H9 (cell line): ENCODE results near the gene STOX1. TPM values are rescaled to one million over a fixed set of nuclear protein-coding genes. Genes with fewer than 3 reads are reported as not detected.

Experiments
- DNase-seq: peaks from one replicate; pipeline ENCODE4 v3.0.0-alpha.2; 2017
- H2AFZ ChIP-seq: one replicate; pipeline ENCODE4 v1.6.1; 2013; ENCODE audit warnings: mild to moderate bottlenecking, low read length, control low read depth, moderate library complexity
- H2AK5ac ChIP-seq: 2 replicates; pipeline ENCODE4 v1.6.1; 2013; ENCODE audit warnings: low read length, control low read depth, mixed read lengths; ENCODE audit not compliant: insufficient read length
- H2BK120ac ChIP-seq: one replicate; pipeline ENCODE4 v1.6.1; 2013; ENCODE audit warnings: low read depth, mild to moderate bottlenecking, low read length, control low read depth, inconsistent platforms; ENCODE audit not compliant: poor library complexity, severe bottlenecking
- H2BK12ac ChIP-seq: 2 replicates; pipeline ENCODE4 v1.6.1; 2013; ENCODE audit warnings: low read length, control low read depth, mixed read lengths, low read depth; ENCODE audit not compliant: insufficient read length
- H2BK15ac ChIP-seq: 2 replicates; pipeline ENCODE4 v1.6.1; 2013; ENCODE audit warnings: low read depth, low read length, control low read depth
- H2BK20ac ChIP-seq: one replicate; pipeline ENCODE4 v1.6.1; 2013; ENCODE audit warnings: low read depth, mild to moderate bottlenecking, low read length, control low read depth, inconsistent platforms; ENCODE audit not compliant: poor library complexity, severe bottlenecking
- H2BK5ac ChIP-seq: 2 replicates; pipeline ENCODE4 v1.6.1; 2013; ENCODE audit warnings: low read length, control low read depth, mixed read lengths; ENCODE audit not compliant: insufficient read length
- H3K14ac ChIP-seq: 2 replicates; pipeline ENCODE4 v1.6.1; 2013; ENCODE audit warnings: low read length, control low read depth; ENCODE audit not compliant: insufficient read depth
- H3K18ac ChIP-seq: 2 replicates; pipeline ENCODE4 v1.6.1; 2013; ENCODE audit warnings: low read depth, mild to moderate bottlenecking, mixed read lengths, low read length, control low read depth; ENCODE audit not compliant: insufficient read length
- H3K23ac ChIP-seq: 2 replicates; pipeline ENCODE4 v1.6.1; 2013; ENCODE audit warnings: low read length, control low read depth, mixed read lengths, low read depth; ENCODE audit not compliant: insufficient read length
- H3K23me2 ChIP-seq: 2 replicates; pipeline ENCODE4 v1.6.1; 2013; ENCODE audit warnings: low read depth, mild to moderate bottlenecking, mixed read lengths, low read length, control low read depth; ENCODE audit not compliant: insufficient read length, poor library complexity, severe bottlenecking
- H3K27ac ChIP-seq: 2 replicates; pipeline ENCODE4 v1.5.1; 2013; ENCODE audit warnings: low read length, control low read depth, mixed read lengths, low read depth; ENCODE audit not compliant: insufficient read length
- H3K27me3 ChIP-seq: 2 replicates; pipeline ENCODE4 v1.6.1; 2013; ENCODE audit warnings: low read length, control low read depth, inconsistent platforms; ENCODE audit not compliant: insufficient read depth
- H3K4ac ChIP-seq: 2 replicates; pipeline ENCODE4 v1.6.1; 2013; ENCODE audit warnings: low read depth, mild to moderate bottlenecking, control low read depth, inconsistent platforms, low read length, moderate library complexity
- H3K4me1 ChIP-seq: 2 replicates; pipeline ENCODE4 v1.6.1; 2013; ENCODE audit warnings: low read length, control low read depth, inconsistent platforms; ENCODE audit not compliant: insufficient read depth
- H3K4me2 ChIP-seq: 2 replicates; pipeline ENCODE4 v1.6.1; 2013; ENCODE audit warnings: low read length, control low read depth, mixed read lengths; ENCODE audit not compliant: insufficient read length, insufficient read depth
- H3K56ac ChIP-seq: 2 replicates; pipeline ENCODE4 v1.6.1; 2013; ENCODE audit warnings: low read depth, mild to moderate bottlenecking, mixed read lengths, low read length, control low read depth; ENCODE audit not compliant: insufficient read length
- H3K79me1 ChIP-seq: 2 replicates; pipeline ENCODE4 v1.6.1; 2013; ENCODE audit warnings: low read depth, mild to moderate bottlenecking, moderate library complexity, low read length, control low read depth, inconsistent platforms; ENCODE audit not compliant: insufficient read depth, poor library complexity, severe bottlenecking
- H3K79me2 ChIP-seq: 2 replicates; pipeline ENCODE4 v1.6.1; 2013; ENCODE audit warnings: low read length, control low read depth, inconsistent platforms; ENCODE audit not compliant: insufficient read depth
- H3K9ac ChIP-seq: 2 replicates; pipeline ENCODE4 v1.6.1; 2013; ENCODE audit warnings: low read length, control low read depth, mixed read lengths; ENCODE audit not compliant: insufficient read length; ENCODE audit errors: extremely low read depth
- H3K9me3 ChIP-seq: one replicate; pipeline ENCODE4 v1.6.1; 2013; ENCODE audit warnings: low read depth, low read length, inconsistent platforms; ENCODE audit not compliant: control insufficient read depth
- H3T11ph ChIP-seq: one replicate; pipeline ENCODE4 v1.6.1; 2013; ENCODE audit warnings: mild to moderate bottlenecking, low read length, control low read depth, inconsistent platforms
- H4K20me1 ChIP-seq: one replicate; pipeline ENCODE4 v1.6.1; 2013; ENCODE audit not compliant: control insufficient read depth, insufficient read length, insufficient read depth
- H4K5ac ChIP-seq: 2 replicates; pipeline ENCODE4 v1.6.1; 2013; ENCODE audit warnings: low read depth, mild to moderate bottlenecking, mixed read lengths, low read length, control low read depth; ENCODE audit not compliant: insufficient read length
- H4K8ac ChIP-seq: replicated peaks from 2 replicates; pipeline ENCODE4 v1.6.1; 2013; ENCODE audit warnings: low read length, control low read depth, mixed read lengths, low read depth; ENCODE audit not compliant: insufficient read length
- H4K91ac ChIP-seq: 2 replicates; pipeline ENCODE4 v1.6.1; 2013; ENCODE audit warnings: low read depth, mild to moderate bottlenecking, moderate library complexity, mixed read lengths, low read length, control low read depth; ENCODE audit not compliant: insufficient read length
- H3K27ac Mint-ChIP-seq, 3 experiments: 2 replicates in 2 of 3; 3 replicates in 1 of 3; pipeline ENCODE4 v1.8.0; 2020 to 2021; ENCODE audit warnings: mixed read lengths in 3 of 3, mild to moderate bottlenecking in 1 of 3, moderate library complexity in 1 of 3
- H3K27me3 Mint-ChIP-seq: 2 replicates; pipeline ENCODE4 v1.8.0; 2021; ENCODE audit warnings: low read depth, mild to moderate bottlenecking, moderate library complexity, mixed read lengths
- H3K36me3 Mint-ChIP-seq, 3 experiments: 2 replicates in 2 of 3; 3 replicates in 1 of 3; pipeline ENCODE4 v1.8.0; 2020 to 2021; ENCODE audit warnings: low read depth in 3 of 3, mixed read lengths in 3 of 3; ENCODE audit not compliant: insufficient read depth in 1 of 3
- H3K4me1 Mint-ChIP-seq, 2 experiments: 2 replicates each; pipeline ENCODE4 v1.8.0; 2020; ENCODE audit warnings: mixed read lengths in 2 of 2
- H3K4me3 Mint-ChIP-seq, 2 experiments: 2 replicates in 1 of 2; 3 replicates in 1 of 2; pipeline ENCODE4 v1.8.0; 2020 to 2021; ENCODE audit warnings: mild to moderate bottlenecking in 2 of 2, mixed read lengths in 2 of 2, moderate library complexity in 1 of 2
- H3K9me3 Mint-ChIP-seq, 2 experiments: 2 replicates in 1 of 2; 3 replicates in 1 of 2; pipeline ENCODE4 v1.8.0; 2020; ENCODE audit warnings: mild to moderate bottlenecking in 2 of 2, mixed read lengths in 2 of 2, moderate library complexity in 1 of 2
- WGBS: extraction: QIAGEN DNeasy Blood & Tissue Kit; methylation state at CpG from one replicate; pipeline ENCODE4 v1.1.7; 2013; ENCODE audit warnings: missing lambda C conversion rate, low lambda C conversion rate, mixed read lengths; ENCODE audit not compliant: insufficient read length; ENCODE audit errors: extremely low coverage; 5-methylcytosine and 5-hydroxymethylcytosine counted together
- total RNA-seq: library from RNA; stranded (reverse); gene quantifications from 2 replicates; pipeline ENCODE4 v1.2.1, GENCODE V29; 2021
- TF ChIP-seq, protein P1 (sequence below): fragments of 200-600 bp; sonication (generic); conservative IDR thresholded peaks from 3 replicates; pipeline ENCODE4 v1.8.0; 2021; ENCODE audit warnings: antibody characterized with exemption, mild to moderate bottlenecking

STOX1 gene
- total RNA-seq, 1 experiment from 2014 or later: 5.8 TPM

DNA sequence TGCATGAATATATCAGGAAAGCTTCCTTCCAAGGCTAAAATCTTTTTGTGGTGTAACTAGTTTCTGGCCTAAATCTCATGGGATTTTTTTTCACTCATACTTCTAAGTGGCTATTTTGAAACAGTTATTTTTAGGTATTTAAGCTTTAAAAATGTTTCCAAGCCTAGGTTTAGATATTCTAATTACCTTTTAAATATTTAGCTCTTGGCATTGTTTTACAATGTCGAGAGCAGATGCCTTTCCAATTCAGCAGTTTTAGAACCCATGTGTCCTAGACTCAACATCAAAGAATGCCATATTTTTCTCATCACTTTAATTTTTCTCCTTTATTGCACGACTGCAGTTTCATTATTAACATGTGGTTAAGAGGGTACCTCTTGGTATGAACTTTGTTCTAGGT lies 27.1 kb upstream of the STOX1 start:
- Histone ChIP-seq H4K5ac (no peak overlapping the region), H3K79me1 (no peaks in the 10 kb centered on the region), H3K9ac (no peak overlapping the region), H3K23ac (no peak overlapping the region), H3K56ac (no peak overlapping the region), H4K91ac (no peak overlapping the region), H2BK120ac (no peak overlapping the region), H3K4me1 (no peaks in the 10 kb centered on the region), H3K14ac (no peak overlapping the region), H2BK20ac (no peak overlapping the region), H3K23me2 (no peaks in the 10 kb centered on the region), H3K27me3 (no peaks in the 10 kb centered on the region), H4K20me1 (no peaks in the 10 kb centered on the region), H3K9me3 (no peaks in the 10 kb centered on the region), H3T11ph (no peak overlapping the region), H2AK5ac (no peak overlapping the region), H2BK12ac (no peak overlapping the region), H2BK5ac (no peak overlapping the region), H3K4me2 (no peak overlapping the region), H4K8ac (no peak overlapping the region), H3K79me2 (no peaks in the 10 kb centered on the region), H2BK15ac (no peak overlapping the region), H3K27ac (no peak overlapping the region), H3K4ac (no peak overlapping the region), H3K18ac (no peak overlapping the region), H2AFZ (no peak overlapping the region)
- no peak for DNase-seq
- no CpG with 5 or more reads among the region's 2 CpGs for WGBS
- H3K27me3 Mint-ChIP-seq: no peaks in the 10 kb centered on the region
- peaks cover 4 to 18% (median 6%) of the 10 kb centered on the region in 3 experiments; a peak in 4 of 7 replicates for H3K36me3 Mint-ChIP-seq
- no peaks in the 10 kb centered on the region for H3K4me1 Mint-ChIP-seq
- no peak overlapping the region for H3K4me3 Mint-ChIP-seq
- TF ChIP-seq, protein P1, sequence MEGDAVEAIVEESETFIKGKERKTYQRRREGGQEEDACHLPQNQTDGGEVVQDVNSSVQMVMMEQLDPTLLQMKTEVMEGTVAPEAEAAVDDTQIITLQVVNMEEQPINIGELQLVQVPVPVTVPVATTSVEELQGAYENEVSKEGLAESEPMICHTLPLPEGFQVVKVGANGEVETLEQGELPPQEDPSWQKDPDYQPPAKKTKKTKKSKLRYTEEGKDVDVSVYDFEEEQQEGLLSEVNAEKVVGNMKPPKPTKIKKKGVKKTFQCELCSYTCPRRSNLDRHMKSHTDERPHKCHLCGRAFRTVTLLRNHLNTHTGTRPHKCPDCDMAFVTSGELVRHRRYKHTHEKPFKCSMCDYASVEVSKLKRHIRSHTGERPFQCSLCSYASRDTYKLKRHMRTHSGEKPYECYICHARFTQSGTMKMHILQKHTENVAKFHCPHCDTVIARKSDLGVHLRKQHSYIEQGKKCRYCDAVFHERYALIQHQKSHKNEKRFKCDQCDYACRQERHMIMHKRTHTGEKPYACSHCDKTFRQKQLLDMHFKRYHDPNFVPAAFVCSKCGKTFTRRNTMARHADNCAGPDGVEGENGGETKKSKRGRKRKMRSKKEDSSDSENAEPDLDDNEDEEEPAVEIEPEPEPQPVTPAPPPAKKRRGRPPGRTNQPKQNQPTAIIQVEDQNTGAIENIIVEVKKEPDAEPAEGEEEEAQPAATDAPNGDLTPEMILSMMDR: no peak
- H3K9me3 Mint-ChIP-seq: no peaks in the 10 kb centered on the region
- H3K27ac Mint-ChIP-seq: no peak overlapping the region
